HG02571 (cell line): ENCODE results near the gene AKAP6.
"Not testable (repeated sequence)": the region's sequence is repeated elsewhere in the genome, so short reads cannot be mapped to it uniquely, and the experiment has no call there.

Experiments
- ATAC-seq: cut with Tn5 transposase; IDR thresholded peaks from one replicate; pipeline ENCODE4 v1.9.1; 2021; ENCODE audit warnings: mild to moderate bottlenecking, moderate library complexity; ENCODE audit not compliant: unreplicated experiment

AKAP6 gene

GRCh38 chr14:32368107-32368506 is 39.0 kb downstream of the AKAP6 start:
- ATAC-seq = no peak

GRCh38 chr14:32370714-32371113 is 41.6 kb downstream of the AKAP6 start:
- no peak for ATAC-seq

- ATAC-seq = no peak
Measured at GRCh38 chr14:32372154-32372553, 43.1 kb downstream of the AKAP6 start.

GRCh38 chr14:32373174-32373573 is 44.1 kb downstream of the AKAP6 start:
- not testable (repeated sequence) for ATAC-seq

- ATAC-seq = no peak
Measured at GRCh38 chr14:32374155-32374554, 45.1 kb downstream of the AKAP6 start.

GRCh38 chr14:32375663-32376062 is 46.6 kb downstream of the AKAP6 start:
- no peak for ATAC-seq

- ATAC-seq = no peak
Measured at GRCh38 chr14:32377046-32377646, 48.0 kb downstream of the AKAP6 start.

GRCh38 chr14:32378284-32378683 is 49.2 kb downstream of the AKAP6 start:
- no peak for ATAC-seq

- no peak for ATAC-seq
Measured at GRCh38 chr14:32379447-32379846, 50.3 kb downstream of the AKAP6 start.

GRCh38 chr14:32381869-32382268 is 52.8 kb downstream of the AKAP6 start:
- no peak for ATAC-seq

GRCh38 chr14:32382704-32383103 is 53.6 kb downstream of the AKAP6 start:
- no peak for ATAC-seq

GRCh38 chr14:32383364-32384009 is 54.4 kb downstream of the AKAP6 start:
- ATAC-seq = no peak

GRCh38 chr14:32384464-32384863 is 55.4 kb downstream of the AKAP6 start:
- ATAC-seq = no peak

- not testable (repeated sequence) for ATAC-seq
Measured at GRCh38 chr14:32387295-32387694, 58.2 kb downstream of the AKAP6 start.

- ATAC-seq = no peak
Measured at GRCh38 chr14:32393119-32393518, 64.0 kb downstream of the AKAP6 start.

GRCh38 chr14:32394038-32394437 is 64.9 kb downstream of the AKAP6 start:
- ATAC-seq = no peak

GRCh38 chr14:32396885-32397284 is 67.8 kb downstream of the AKAP6 start:
- no peak for ATAC-seq

- ATAC-seq = no peak
Measured at GRCh38 chr14:32397861-32398640, 69.0 kb downstream of the AKAP6 start.

GRCh38 chr14:32399920-32400319 is 70.8 kb downstream of the AKAP6 start:
- ATAC-seq = no peak

GRCh38 chr14:32400480-32400879 is 71.4 kb downstream of the AKAP6 start:
- no peak for ATAC-seq

GRCh38 chr14:32403021-32403420 is 73.9 kb downstream of the AKAP6 start:
- ATAC-seq = no peak

- ATAC-seq = no peak
Measured at GRCh38 chr14:32403688-32404087, 74.6 kb downstream of the AKAP6 start.
